ENCODE data around the gene ABAT.

Gene ABAT

DNA sequence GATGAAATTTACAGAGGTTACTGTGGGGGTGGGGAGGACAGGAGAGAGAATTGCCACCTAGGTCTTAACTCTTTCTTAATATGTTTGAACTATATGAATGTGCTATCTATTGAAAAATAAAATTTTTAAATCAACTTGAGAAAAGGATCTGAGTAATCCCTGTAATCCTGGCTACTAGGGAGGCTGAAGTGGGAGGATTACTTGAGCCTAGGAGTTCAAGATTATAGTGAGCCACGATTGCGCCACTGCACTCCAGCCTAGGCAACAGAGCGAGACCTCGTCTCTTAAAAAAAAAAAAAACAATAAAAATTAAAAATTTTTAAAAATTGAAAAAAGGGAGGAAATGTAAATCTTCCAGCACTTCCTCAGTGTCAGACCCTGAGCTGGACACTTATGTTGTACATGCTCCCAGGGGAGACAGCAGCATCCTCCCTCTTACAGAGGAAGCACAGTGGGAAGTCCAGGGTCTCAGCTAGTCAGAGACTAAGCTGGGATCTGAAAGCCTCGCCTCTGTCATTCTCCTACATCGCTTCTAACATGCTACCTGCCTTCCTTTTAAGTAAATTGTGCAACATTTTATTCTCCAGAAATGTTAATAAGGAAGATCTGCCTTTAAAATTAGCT is 145.1 kb downstream of the ABAT start:
- DNase-seq, result no peak

- no peak for DNase-seq
These were observed 148.0 kb downstream of the ABAT start for GRCh38 chr16:8822403-8822802.

- DNase-seq, result no peak
These were observed 152.0 kb downstream of the ABAT start for GRCh38 chr16:8826278-8826879.

DNA sequence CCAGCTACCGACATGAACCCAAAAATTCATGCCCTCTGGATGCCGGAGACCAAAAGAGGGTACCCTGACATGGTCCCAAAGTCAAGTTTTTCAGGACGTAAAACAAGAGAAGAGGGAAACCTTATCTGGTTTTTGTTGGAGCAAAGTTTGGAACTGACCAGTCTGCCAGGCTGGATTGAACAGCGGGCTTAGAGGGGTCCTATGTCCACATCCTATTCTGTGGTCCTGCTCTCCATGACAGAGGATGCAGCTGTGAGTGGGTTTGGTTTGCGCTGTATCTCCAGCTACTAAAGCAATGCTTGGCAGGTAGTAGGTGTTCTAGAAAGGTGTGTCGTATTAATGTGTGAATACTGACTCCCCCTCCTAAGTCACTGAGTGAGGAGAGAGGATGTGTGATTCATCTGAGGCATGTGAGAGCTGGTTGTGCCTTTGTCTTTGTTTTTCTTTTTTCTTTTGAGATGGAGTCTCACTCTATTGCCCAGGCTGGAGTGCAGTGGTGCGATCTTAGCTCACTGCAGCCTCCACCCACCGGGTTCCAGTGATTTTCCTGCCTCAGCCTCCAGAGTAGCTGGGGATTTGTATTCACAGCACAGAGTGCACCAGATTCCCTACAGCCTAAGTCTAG is 154.2 kb downstream of the ABAT start:
- no peak for DNase-seq

DNA sequence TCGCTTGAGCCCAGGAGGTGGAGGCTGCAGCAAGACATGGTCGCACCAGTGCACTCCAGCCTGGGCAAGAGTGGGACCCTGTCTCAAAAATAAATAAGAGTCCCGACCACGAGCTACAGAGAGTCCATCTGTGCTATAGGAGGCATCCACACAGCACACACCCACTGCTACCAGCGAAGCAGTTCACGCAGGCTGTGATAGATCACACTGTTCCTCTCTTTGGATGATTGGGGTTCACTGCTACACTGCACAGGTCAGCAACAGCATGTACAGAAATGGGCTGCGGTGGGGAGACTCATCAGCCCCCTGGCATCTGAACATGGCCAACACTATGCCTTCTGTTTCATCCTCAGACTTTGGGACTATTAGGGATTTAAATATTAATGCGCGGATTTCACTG is 157.0 kb downstream of the ABAT start:
- DNase-seq, result no peak

DNA sequence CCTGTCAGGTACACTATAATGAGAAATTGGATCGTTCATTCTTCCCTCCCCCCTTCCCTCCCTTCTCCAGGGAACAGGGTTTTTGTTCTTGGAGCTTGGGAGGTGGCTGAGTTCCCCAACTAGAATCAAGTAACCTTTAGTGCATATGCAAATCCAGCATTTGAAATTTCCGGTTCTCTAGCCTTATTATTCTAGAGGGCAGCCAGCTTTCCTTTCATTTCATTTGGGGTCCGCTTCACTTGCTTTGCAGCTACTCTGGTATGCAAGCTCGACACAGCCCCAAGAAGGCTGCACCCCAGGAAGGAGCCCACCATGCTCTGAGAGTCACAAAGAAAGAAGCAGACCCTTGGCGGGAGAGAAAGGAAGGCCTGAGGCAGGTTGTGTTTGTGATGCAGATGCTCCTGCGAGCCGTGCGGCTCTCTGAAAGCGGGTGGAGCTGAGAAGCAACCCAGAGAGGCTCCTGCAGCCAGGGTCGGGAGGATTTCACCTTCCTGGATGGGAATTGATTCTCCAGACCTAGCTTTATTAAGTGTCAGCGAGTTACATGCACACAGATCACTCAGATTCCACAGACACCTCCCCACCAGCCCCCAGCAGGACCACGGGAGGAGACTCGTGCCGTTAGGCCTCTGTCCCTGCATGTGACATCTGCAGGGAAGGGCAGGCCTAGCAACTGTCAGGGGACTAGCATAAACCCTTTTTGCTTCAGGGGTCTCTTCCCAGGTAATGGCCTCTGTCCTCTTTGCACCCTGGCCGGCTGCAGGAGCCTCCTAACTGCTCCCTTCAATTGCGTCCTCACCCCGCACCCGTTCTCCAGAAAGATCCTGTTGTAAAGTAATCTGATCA is 157.7 kb downstream of the ABAT start:
- no peak for DNase-seq

DNA sequence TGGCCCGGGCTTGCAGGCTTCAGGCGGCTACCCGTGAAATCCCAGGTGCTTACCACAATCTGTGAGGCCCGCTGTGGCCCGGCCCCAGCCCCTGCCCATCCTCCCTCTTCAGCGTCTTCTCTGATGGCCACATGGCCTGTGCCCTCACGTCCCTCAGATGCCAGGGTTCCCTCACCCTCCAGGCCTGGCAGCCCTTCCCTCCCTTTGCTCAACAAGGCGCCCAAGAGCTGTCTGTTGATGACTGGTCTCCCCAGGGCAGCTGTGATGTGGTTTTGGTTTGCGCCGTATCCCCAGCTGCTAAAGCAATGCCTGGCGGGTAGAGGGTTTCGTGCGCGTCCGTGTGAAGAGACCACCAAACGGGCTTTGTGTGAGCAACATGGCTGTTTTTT is 158.3 kb downstream of the ABAT start:
- no peak for DNase-seq

Measured in NK-92 treated with Interleukin-12 subunit alpha and Interleukin-12 subunit beta, amount 100 ng/mL, for 24 hours (cell line).